ENCODE results near the gene CLIP2.
"Not testable (repeated sequence)": the region's sequence is repeated elsewhere in the genome, so short reads cannot be mapped to it uniquely, and the experiment has no call there.

CLIP2 gene

GRCh38 chr7:74376256-74377036 lies 87.2 kb downstream of the CLIP2 start:
- DNase-seq: no peak

GRCh38 chr7:74379938-74380337 lies 90.7 kb downstream of the CLIP2 start:
- DNase-seq: no peak

- no peak for DNase-seq
Observed at GRCh38 chr7:74380720-74381119, 91.5 kb downstream of the CLIP2 start.

GRCh38 chr7:74384086-74384485 lies 94.9 kb downstream of the CLIP2 start:
- DNase-seq: not testable (repeated sequence)

GRCh38 chr7:74384854-74385253 lies 95.6 kb downstream of the CLIP2 start:
- not testable (repeated sequence) for DNase-seq

- no peak for DNase-seq
Observed at GRCh38 chr7:74387606-74388005, 98.4 kb downstream of the CLIP2 start.

- DNase-seq: no peak
Observed at GRCh38 chr7:74388880-74389415, 99.7 kb downstream of the CLIP2 start.

- DNase-seq: not testable (repeated sequence)
Observed at GRCh38 chr7:74393722-74394121, 104.5 kb downstream of the CLIP2 start.

- DNase-seq: not testable (repeated sequence)
Observed at GRCh38 chr7:74394601-74395000, 105.4 kb downstream of the CLIP2 start.

- DNase-seq: no peak
Observed at GRCh38 chr7:74395745-74396311, 106.6 kb downstream of the CLIP2 start.

- DNase-seq: no peak
Observed at GRCh38 chr7:74396993-74397392, 107.8 kb downstream of the CLIP2 start.

GRCh38 chr7:74398426-74398825 lies 109.2 kb downstream of the CLIP2 start:
- DNase-seq: no peak

GRCh38 chr7:74399006-74399405 lies 109.8 kb downstream of the CLIP2 start:
- no peak for DNase-seq

- no peak for DNase-seq
Observed at GRCh38 chr7:74400420-74401136, 111.4 kb downstream of the CLIP2 start.

- DNase-seq: no peak
Observed at GRCh38 chr7:74401137-74401859, 112.1 kb downstream of the CLIP2 start.

GRCh38 chr7:74402668-74403067 lies 113.5 kb downstream of the CLIP2 start:
- not testable (repeated sequence) for DNase-seq

GRCh38 chr7:74403521-74404387 lies 114.5 kb downstream of the CLIP2 start:
- no peak for DNase-seq

- DNase-seq: no peak
Observed at GRCh38 chr7:74404388-74404700, 115.1 kb downstream of the CLIP2 start.

- no peak for DNase-seq
Observed at GRCh38 chr7:74404741-74405140, 115.5 kb downstream of the CLIP2 start.

- DNase-seq: no peak
Observed at GRCh38 chr7:74405191-74405898, 116.1 kb downstream of the CLIP2 start.

- DNase-seq: no peak
Observed at GRCh38 chr7:74405899-74406512, 116.8 kb downstream of the CLIP2 start.

Measured in NCI-H510A (cell line).